NB4 (cell line): ENCODE measurements around the gene APOC1.

Experiments used
- CTCF ChIP-seq: IDR thresholded peaks from one replicate; pipeline ENCODE4 v1.5.1; 2012; ENCODE audit warnings: low read depth, low read length
- MYC ChIP-seq: IDR thresholded peaks from 2 replicates; pipeline ENCODE4 v1.6.1; 2011; ENCODE audit warnings: low read depth, low read length
- POLR2A ChIP-seq: IDR thresholded peaks from 2 replicates; pipeline ENCODE4 v1.6.1; 2011; ENCODE audit warnings: mild to moderate bottlenecking; ENCODE audit not compliant: insufficient read length; ENCODE audit errors: extremely low read depth

DNA sequence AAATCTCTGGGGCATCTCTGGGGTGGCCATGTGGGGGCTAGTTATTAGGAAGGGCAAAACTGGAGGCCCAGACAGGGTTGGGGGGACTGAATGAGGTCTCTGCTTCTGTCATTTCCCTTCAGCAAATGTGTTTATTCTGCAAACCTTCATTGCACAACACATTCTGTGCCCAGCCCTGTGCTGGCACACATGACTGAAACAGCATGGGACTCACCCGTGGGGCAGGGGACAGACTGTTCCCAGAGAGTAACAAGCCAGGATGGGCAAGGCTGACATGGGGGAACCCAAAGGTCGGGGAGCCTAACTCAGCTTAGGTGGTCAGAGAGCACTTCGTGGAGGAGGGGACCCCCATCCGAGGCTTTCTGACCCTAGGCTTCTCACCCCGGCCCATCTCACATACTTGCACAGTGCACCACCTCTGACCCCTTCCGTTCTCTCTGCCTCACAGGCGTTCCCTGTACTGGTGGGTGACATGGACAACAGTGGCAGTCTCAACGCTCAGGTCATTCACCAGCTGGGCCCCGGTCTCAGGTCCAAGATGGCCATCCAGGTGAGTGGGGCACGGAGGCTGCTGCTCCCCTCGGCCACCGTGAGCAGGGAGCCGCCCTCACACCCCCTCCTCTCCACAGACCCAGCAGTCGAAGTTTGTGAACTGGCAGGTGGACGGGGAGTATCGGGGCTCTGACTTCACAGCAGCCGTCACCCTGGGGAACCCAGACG, 20.9 kb upstream of the APOC1 start:
- TF ChIP-seq CTCF (no peak), MYC (no peak), POLR2A (no peak)
